Panc1 (cell line): ENCODE results near the gene PCED1B. TPM values are rescaled to one million over a fixed set of nuclear protein-coding genes. Genes with fewer than 3 reads are reported as not detected.

Experiments used
- microRNA-seq: library from miRNA; unstranded; fragments of <30 nt; microRNA quantifications from one replicate; pipeline ENCODE4 v1.1.0, GENCODE V29; 2020; ENCODE audit not compliant: unreplicated experiment
- total RNA-seq: library from RNA; stranded (reverse); gene quantifications from one replicate; pipeline ENCODE4 v1.2.1, GENCODE V29; 2021; ENCODE audit not compliant: unreplicated experiment

The PCED1B gene
- total RNA-seq, 1 experiment from 2014 or later, result 0.82 TPM

Small RNA genes within 50 kb of the gene (microRNA-seq; reads per million reads assigned to microRNA genes)
- not detected for gene MIR4698

Other genes with a start within 250 kb of the PCED1B start
- 21.8 TPM for gene AMIGO2, start 338 bp downstream of the PCED1B start, total RNA-seq